DMS153 treated with DMSO at 0.1 percent for 48 hours (cell line): ENCODE measurements around the gene SENP7.
"Not testable (repeated sequence)": the region's sequence is repeated elsewhere in the genome, so short reads cannot be mapped to it uniquely, and the experiment has no call there.

Experiments
- DNase-seq: peaks from one replicate; lab custom pipeline; 2025; ENCODE audit not compliant: unreplicated experiment; lab: John Stamatoyannopoulos, UW

The SENP7 gene

GRCh38 chr3:101362406-101362805 is 150.6 kb downstream of the SENP7 start:
- DNase-seq = no peak

GRCh38 chr3:101351829-101352228 is 161.2 kb downstream of the SENP7 start:
- DNase-seq = no peak

- no peak for DNase-seq
Measured at GRCh38 chr3:101340591-101340990, 172.4 kb downstream of the SENP7 start.

- no peak for DNase-seq
Measured at GRCh38 chr3:101333883-101334282, 179.1 kb downstream of the SENP7 start.

- DNase-seq = no peak
Measured at GRCh38 chr3:101329016-101329673, 183.9 kb downstream of the SENP7 start.

GRCh38 chr3:101325393-101326134 is 187.4 kb downstream of the SENP7 start:
- DNase-seq = no peak

GRCh38 chr3:101320475-101320874 is 192.5 kb downstream of the SENP7 start, which contains the start of gene IMPG2:
Gene IMPG2, minus strand, starts transcription at chr3:101320575. Its CDS starts 203 bp downstream, at chr3:101320372.
- DNase-seq = no peak

GRCh38 chr3:101319531-101319930 is 193.5 kb downstream of the SENP7 start:
- no peak for DNase-seq

GRCh38 chr3:101312545-101312944 is 200.5 kb downstream of the SENP7 start:
- no peak for DNase-seq

- no peak for DNase-seq
Measured at GRCh38 chr3:101311676-101312075, 201.3 kb downstream of the SENP7 start.

- no peak for DNase-seq
Measured at GRCh38 chr3:101310978-101311375, 202.0 kb downstream of the SENP7 start.

- DNase-seq = not testable (repeated sequence)
Measured at GRCh38 chr3:101308147-101308772, 204.8 kb downstream of the SENP7 start.

- no peak for DNase-seq
Measured at GRCh38 chr3:101303836-101304235, 209.2 kb downstream of the SENP7 start.

- DNase-seq = no peak
Measured at GRCh38 chr3:101303089-101303731, 209.8 kb downstream of the SENP7 start.

GRCh38 chr3:101300073-101300472 is 212.9 kb downstream of the SENP7 start:
- no peak for DNase-seq

GRCh38 chr3:101292027-101292426 is 221.0 kb downstream of the SENP7 start:
- DNase-seq = no peak

- DNase-seq = no peak
Measured at GRCh38 chr3:101288294-101288693, 224.7 kb downstream of the SENP7 start.

GRCh38 chr3:101284757-101285156 is 228.3 kb downstream of the SENP7 start:
- no peak for DNase-seq

GRCh38 chr3:101281521-101282030 is 231.4 kb downstream of the SENP7 start:
- DNase-seq = no peak

- DNase-seq = no peak
Measured at GRCh38 chr3:101279765-101280385, 233.1 kb downstream of the SENP7 start.

- DNase-seq = no peak
Measured at GRCh38 chr3:101279162-101279561, 233.8 kb downstream of the SENP7 start.
